NCI-H446 (cell line): ENCODE results near the gene COLEC12.

Experiments used
- DNase-seq, 2 experiments: peaks; one replicate each; lab custom pipeline; 2025; lab: John Stamatoyannopoulos, UW

Gene COLEC12

GRCh38 chr18:386994-387393, 113.5 kb downstream of the COLEC12 start:
- no peak for DNase-seq

GRCh38 chr18:384897-385296, 115.6 kb downstream of the COLEC12 start:
- DNase-seq, result no peak

- DNase-seq, result no peak
These were observed 117.4 kb downstream of the COLEC12 start for GRCh38 chr18:383135-383534.

- DNase-seq, result no peak
These were observed 118.0 kb downstream of the COLEC12 start for GRCh38 chr18:382423-382984.

- DNase-seq, result no peak
These were observed 120.7 kb downstream of the COLEC12 start for GRCh38 chr18:379681-380330.

GRCh38 chr18:378079-378478, 122.4 kb downstream of the COLEC12 start:
- no peak for DNase-seq

GRCh38 chr18:377088-377487, 123.4 kb downstream of the COLEC12 start:
- no peak for DNase-seq

GRCh38 chr18:376311-376710, 124.2 kb downstream of the COLEC12 start:
- DNase-seq, result no peak

- DNase-seq, result no peak
These were observed 125.8 kb downstream of the COLEC12 start for GRCh38 chr18:374721-375168.

GRCh38 chr18:373780-374179, 126.7 kb downstream of the COLEC12 start:
- no peak for DNase-seq

GRCh38 chr18:371609-371982, 128.9 kb downstream of the COLEC12 start:
- DNase-seq, result no peak

- no peak for DNase-seq
These were observed 129.5 kb downstream of the COLEC12 start for GRCh38 chr18:370751-371608.

- DNase-seq, result no peak
These were observed 131.1 kb downstream of the COLEC12 start for GRCh38 chr18:369224-370015.

- DNase-seq, result no peak
These were observed 133.9 kb downstream of the COLEC12 start for GRCh38 chr18:366466-367061.

- DNase-seq, result no peak
These were observed 134.8 kb downstream of the COLEC12 start for GRCh38 chr18:365651-366050.

GRCh38 chr18:364256-364826, 136.2 kb downstream of the COLEC12 start:
- no peak for DNase-seq

GRCh38 chr18:363301-364085, 137.0 kb downstream of the COLEC12 start:
- DNase-seq, result no peak

- no peak for DNase-seq
These were observed 137.9 kb downstream of the COLEC12 start for GRCh38 chr18:362311-363290.

- DNase-seq, result no peak
These were observed 138.6 kb downstream of the COLEC12 start for GRCh38 chr18:361941-362310.
